PC-3 (cell line): ENCODE measurements around the gene SLC15A4. TPM values are rescaled to one million over a fixed set of nuclear protein-coding genes. Genes with fewer than 3 reads are reported as not detected.
"Not testable (repeated sequence)": the region's sequence is repeated elsewhere in the genome, so short reads cannot be mapped to it uniquely, and the experiment has no call there.

ENCODE experiments used
- ATAC-seq: fragments of 200-7000 bp; cut with Tn5 transposase; 2 replicates; pipeline ENCODE4 v1.9.1; 2020; ENCODE audit warnings: mild to moderate bottlenecking, moderate library complexity
- BruUV-seq: library from RNA; stranded (reverse); fragments of 400-500 nt; replicated peaks from 2 replicates; lab custom pipeline; 2021; lab: Mats Ljungman, UMichigan
- CTCF ChIA-PET: fragments of 300-600 bp; sonication (Branson Sonifier 250); formaldehyde crosslinking; loops from one replicate; lab custom pipeline; 2022; ENCODE audit warnings: antibody characterized with exemption; lab: Charles Lee
- POLR2A ChIA-PET: fragments of 300-600 bp; sonication (Branson Sonifier 250); formaldehyde crosslinking; loops from one replicate; lab custom pipeline; 2022; ENCODE audit warnings: antibody characterized with exemption; ENCODE audit not compliant: unreplicated experiment; lab: Charles Lee
- DNase-seq: peaks from one replicate; pipeline ENCODE4 v3.0.0-alpha.2; 2015
- H2AFZ ChIP-seq: fragments of 300-600 bp; sonication (generic); 2 replicates; pipeline ENCODE4 v1.6.0; 2016; ENCODE audit warnings: antibody characterized with exemption, low read length
- H3F3A ChIP-seq: fragments of 300-600 bp; sonication (generic); one replicate; pipeline ENCODE4 v1.6.0; 2017; ENCODE audit warnings: antibody characterized with exemption, low read length, control low read depth, mild to moderate bottlenecking; ENCODE audit not compliant: unreplicated experiment
- H3K27ac ChIP-seq: fragments of 300-600 bp; sonication (generic); 2 replicates; pipeline ENCODE4 v1.5.1; 2016; ENCODE audit warnings: mild to moderate bottlenecking, low read length
- H3K27me3 ChIP-seq: fragments of 300-600 bp; sonication (generic); 2 replicates; pipeline ENCODE4 v1.6.1; 2016; ENCODE audit warnings: low read length, mixed read lengths
- H3K36me3 ChIP-seq: fragments of 300-600 bp; sonication (generic); 2 replicates; pipeline ENCODE4 v1.6.1; 2016; ENCODE audit warnings: low read depth, mixed run types, low read length, mixed read lengths
- H3K4me1 ChIP-seq: fragments of 300-600 bp; sonication (generic); 2 replicates; pipeline ENCODE4 v1.5.1; 2016; ENCODE audit warnings: low read length; ENCODE audit not compliant: insufficient read depth
- H3K4me2 ChIP-seq: fragments of 300-600 bp; sonication (generic); 2 replicates; pipeline ENCODE4 v1.6.0; 2016; ENCODE audit warnings: low read length
- H3K4me3 ChIP-seq: fragments of 300-600 bp; sonication (generic); 2 replicates; pipeline ENCODE4 v1.5.1; 2016; ENCODE audit warnings: mild to moderate bottlenecking, low read length, mixed read lengths
- H3K79me2 ChIP-seq: fragments of 300-600 bp; sonication (generic); 2 replicates; pipeline ENCODE4 v1.6.1; 2017; ENCODE audit warnings: low read length, mixed read lengths
- H3K9ac ChIP-seq: fragments of 300-600 bp; sonication (generic); 2 replicates; pipeline ENCODE4 v1.6.0; 2016; ENCODE audit warnings: mild to moderate bottlenecking, low read length
- H3K9me2 ChIP-seq: fragments of 300-600 bp; sonication (generic); replicated peaks from 2 replicates; pipeline ENCODE4 v1.6.1; 2016; ENCODE audit warnings: mixed run types, low read length, mixed read lengths
- H3K9me3 ChIP-seq: fragments of 300-600 bp; sonication (generic); 2 replicates; pipeline ENCODE4 v1.6.1; 2016; ENCODE audit warnings: low read length, mixed read lengths
- H4K20me1 ChIP-seq: fragments of 300-600 bp; sonication (generic); 2 replicates; pipeline ENCODE4 v1.6.1; 2016; ENCODE audit warnings: low read length, mixed read lengths
- EZH2 ChIP-seq: fragments of 300-600 bp; sonication (generic); IDR thresholded peaks from one replicate; pipeline ENCODE4 v1.6.1; 2017; ENCODE audit warnings: antibody characterized with exemption, mild to moderate bottlenecking, low read length; ENCODE audit not compliant: unreplicated experiment
- EZH2phosphoT487 ChIP-seq: fragments of 300-600 bp; sonication (generic); IDR thresholded peaks from 2 replicates; pipeline ENCODE4 v1.6.1; 2018; ENCODE audit warnings: mild to moderate bottlenecking, antibody characterized with exemption, low read length, borderline replicate concordance
- intact Hi-C: fragments of 100-400 bp; cut with micrococcal nuclease; formaldehyde crosslinking; loops from 2 replicates; pipeline ENCODE4 v1.9.0; 2023
- total RNA-seq: library from RNA; depleted of rRNA; stranded (reverse); fragments of >200 nt; gene quantifications from 2 replicates; pipeline ENCODE4 v1.2.3, GENCODE V29; 2014
- TF ChIP-seq, protein P1 (sequence below): fragments of 300-600 bp; sonication (generic); conservative IDR thresholded peaks from 2 replicates; pipeline ENCODE4 v1.5.1; 2017; ENCODE audit warnings: antibody characterized with exemption, low read depth, mild to moderate bottlenecking, low read length

SLC15A4 gene
- total RNA-seq, 1 experiment from 2014 or later: 20.8 TPM

DNA sequence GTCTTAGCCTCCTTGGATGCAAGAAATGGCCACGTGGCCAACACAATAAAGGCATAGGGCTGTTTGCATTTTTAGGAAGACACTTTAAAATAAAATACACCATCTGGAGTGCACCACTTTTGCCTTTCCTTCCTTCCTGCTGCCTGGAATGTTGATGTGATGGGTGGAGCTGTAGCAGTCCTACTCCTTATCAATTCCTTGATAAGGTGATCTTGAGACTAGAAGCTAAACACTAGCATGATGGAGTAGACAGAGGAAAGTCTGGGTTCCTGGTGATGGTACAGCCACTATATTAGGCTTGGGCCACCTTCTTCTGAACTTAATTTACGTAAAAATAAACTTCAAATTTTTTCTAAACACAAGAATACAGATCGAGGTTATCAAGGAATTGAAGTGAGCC is 26.6 kb upstream of the SLC15A4 start:
- H2AFZ ChIP-seq: no peak overlapping the region
- peaks cover 35% of the 10 kb centered on the region for H3K27me3 ChIP-seq
- intact Hi-C loops: no loop called here
- no peak for DNase-seq
- no peak overlapping the region for H3K4me3 ChIP-seq
- BruUV-seq: no TSS peak
- H3K4me2 ChIP-seq: no peak overlapping the region
- CTCF ChIA-PET: no interaction called here
- no peak overlapping the region for H3K27ac ChIP-seq
- TF ChIP-seq EZH2 (no peak), EZH2phosphoT487 (no peak)
- TF ChIP-seq, protein P1, sequence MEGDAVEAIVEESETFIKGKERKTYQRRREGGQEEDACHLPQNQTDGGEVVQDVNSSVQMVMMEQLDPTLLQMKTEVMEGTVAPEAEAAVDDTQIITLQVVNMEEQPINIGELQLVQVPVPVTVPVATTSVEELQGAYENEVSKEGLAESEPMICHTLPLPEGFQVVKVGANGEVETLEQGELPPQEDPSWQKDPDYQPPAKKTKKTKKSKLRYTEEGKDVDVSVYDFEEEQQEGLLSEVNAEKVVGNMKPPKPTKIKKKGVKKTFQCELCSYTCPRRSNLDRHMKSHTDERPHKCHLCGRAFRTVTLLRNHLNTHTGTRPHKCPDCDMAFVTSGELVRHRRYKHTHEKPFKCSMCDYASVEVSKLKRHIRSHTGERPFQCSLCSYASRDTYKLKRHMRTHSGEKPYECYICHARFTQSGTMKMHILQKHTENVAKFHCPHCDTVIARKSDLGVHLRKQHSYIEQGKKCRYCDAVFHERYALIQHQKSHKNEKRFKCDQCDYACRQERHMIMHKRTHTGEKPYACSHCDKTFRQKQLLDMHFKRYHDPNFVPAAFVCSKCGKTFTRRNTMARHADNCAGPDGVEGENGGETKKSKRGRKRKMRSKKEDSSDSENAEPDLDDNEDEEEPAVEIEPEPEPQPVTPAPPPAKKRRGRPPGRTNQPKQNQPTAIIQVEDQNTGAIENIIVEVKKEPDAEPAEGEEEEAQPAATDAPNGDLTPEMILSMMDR: no peak
- no peaks in the 10 kb centered on the region for H4K20me1 ChIP-seq
- no peaks in the 10 kb centered on the region for H3K79me2 ChIP-seq
- H3K9ac ChIP-seq: no peak overlapping the region
- no peaks in the 10 kb centered on the region for H3K36me3 ChIP-seq
- no peaks in the 10 kb centered on the region for H3K4me1 ChIP-seq
- no peaks in the 10 kb centered on the region for H3F3A ChIP-seq
- no peaks in the 10 kb centered on the region for H3K9me3 ChIP-seq
- H3K9me2 ChIP-seq: no peaks in the 10 kb centered on the region
- ATAC-seq: no peak
- POLR2A ChIA-PET: no interaction called here

DNA sequence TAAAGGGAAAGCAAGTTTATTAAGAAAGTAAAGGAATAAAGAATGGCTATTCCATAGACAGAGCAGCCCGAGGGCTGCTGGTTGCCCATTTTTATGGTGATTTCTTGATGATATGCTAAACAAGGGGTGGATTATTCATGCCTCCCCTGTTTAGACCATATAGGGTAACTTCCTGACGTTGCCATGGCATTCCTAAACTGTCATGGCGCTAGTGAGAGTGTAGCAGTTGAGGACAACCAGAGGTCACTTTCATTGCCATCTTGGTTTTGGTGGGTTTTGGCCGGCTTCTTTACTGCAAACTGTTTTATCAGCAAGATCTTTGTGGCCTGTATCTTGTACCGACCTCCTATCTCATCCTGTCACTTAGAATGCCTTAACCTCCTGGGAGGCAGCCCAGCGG is 26.0 kb upstream of the SLC15A4 start:
- H3K4me1 ChIP-seq, H3K9me2 ChIP-seq, intact Hi-C loops, BruUV-seq, H3K27ac ChIP-seq, H3K9ac ChIP-seq, H3K9me3 ChIP-seq, ATAC-seq, H2AFZ ChIP-seq, H3K36me3 ChIP-seq, DNase-seq, H3F3A ChIP-seq, H3K4me2 ChIP-seq, H3K79me2 ChIP-seq, CTCF ChIA-PET, POLR2A ChIA-PET, H3K4me3 ChIP-seq, H4K20me1 ChIP-seq: not testable (repeated sequence)
- peaks cover 29% of the 10 kb centered on the region for H3K27me3 ChIP-seq

DNA sequence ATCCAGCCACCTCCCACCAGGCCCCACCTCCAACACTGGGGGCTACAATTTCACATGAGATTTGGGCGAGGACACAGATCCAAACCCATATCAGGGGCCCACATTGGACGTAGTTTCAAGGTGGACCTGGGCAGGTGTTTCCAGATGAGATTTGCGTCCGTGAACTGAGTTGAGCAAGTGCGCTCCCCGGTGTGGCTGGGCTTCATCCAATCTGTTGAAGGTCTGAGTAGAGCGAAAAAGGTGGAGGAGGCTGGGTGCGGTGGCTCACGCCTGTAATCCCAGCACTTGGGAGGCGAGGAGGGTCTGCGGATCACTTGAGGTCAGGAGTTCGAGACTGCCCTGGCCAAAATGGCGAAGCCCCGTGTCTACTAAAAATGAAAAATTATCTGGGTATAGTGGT is 24.6 kb upstream of the SLC15A4 start:
- no TSS peak for BruUV-seq
- H3K27me3 ChIP-seq: peaks cover 20% of the 10 kb centered on the region
- no peak overlapping the region for H3K9ac ChIP-seq
- no peak overlapping the region for H3K27ac ChIP-seq
- no peaks in the 10 kb centered on the region for H3K79me2 ChIP-seq
- H3K9me3 ChIP-seq: no peaks in the 10 kb centered on the region
- intact Hi-C loops: no loop called here
- no peak overlapping the region for H3K4me2 ChIP-seq
- no peak overlapping the region for H3K4me3 ChIP-seq
- no peaks in the 10 kb centered on the region for H4K20me1 ChIP-seq
- H2AFZ ChIP-seq: no peak overlapping the region
- CTCF ChIA-PET: no interaction called here
- TF ChIP-seq EZH2phosphoT487 (no peak), EZH2 (no peak)
- TF ChIP-seq, protein P1: no peak
- POLR2A ChIA-PET: no interaction called here
- no peak for ATAC-seq
- H3K9me2 ChIP-seq: no peaks in the 10 kb centered on the region
- H3F3A ChIP-seq: no peaks in the 10 kb centered on the region
- no peaks in the 10 kb centered on the region for H3K4me1 ChIP-seq
- H3K36me3 ChIP-seq: no peaks in the 10 kb centered on the region
- no peak for DNase-seq

- H3K4me3 ChIP-seq, H3K36me3 ChIP-seq, H3K27ac ChIP-seq, H3K9me3 ChIP-seq, BruUV-seq, ATAC-seq, CTCF ChIA-PET, H3F3A ChIP-seq, H3K9me2 ChIP-seq, H2AFZ ChIP-seq, H3K9ac ChIP-seq, DNase-seq, POLR2A ChIA-PET, H3K4me1 ChIP-seq, intact Hi-C loops, H3K79me2 ChIP-seq, H3K4me2 ChIP-seq, H4K20me1 ChIP-seq: not testable (repeated sequence)
- peaks cover 18% of the 10 kb centered on the region for H3K27me3 ChIP-seq
These were observed 22.9 kb upstream of the SLC15A4 start for GRCh38 chr12:128846671-128847070.
